Measurements from ENCODE around the gene IL23R.

GRCh38 chr1:67190942-67191341 lies 24.7 kb downstream of the IL23R start:
- TF ChIP-seq, protein P1, sequence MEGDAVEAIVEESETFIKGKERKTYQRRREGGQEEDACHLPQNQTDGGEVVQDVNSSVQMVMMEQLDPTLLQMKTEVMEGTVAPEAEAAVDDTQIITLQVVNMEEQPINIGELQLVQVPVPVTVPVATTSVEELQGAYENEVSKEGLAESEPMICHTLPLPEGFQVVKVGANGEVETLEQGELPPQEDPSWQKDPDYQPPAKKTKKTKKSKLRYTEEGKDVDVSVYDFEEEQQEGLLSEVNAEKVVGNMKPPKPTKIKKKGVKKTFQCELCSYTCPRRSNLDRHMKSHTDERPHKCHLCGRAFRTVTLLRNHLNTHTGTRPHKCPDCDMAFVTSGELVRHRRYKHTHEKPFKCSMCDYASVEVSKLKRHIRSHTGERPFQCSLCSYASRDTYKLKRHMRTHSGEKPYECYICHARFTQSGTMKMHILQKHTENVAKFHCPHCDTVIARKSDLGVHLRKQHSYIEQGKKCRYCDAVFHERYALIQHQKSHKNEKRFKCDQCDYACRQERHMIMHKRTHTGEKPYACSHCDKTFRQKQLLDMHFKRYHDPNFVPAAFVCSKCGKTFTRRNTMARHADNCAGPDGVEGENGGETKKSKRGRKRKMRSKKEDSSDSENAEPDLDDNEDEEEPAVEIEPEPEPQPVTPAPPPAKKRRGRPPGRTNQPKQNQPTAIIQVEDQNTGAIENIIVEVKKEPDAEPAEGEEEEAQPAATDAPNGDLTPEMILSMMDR (IDR thresholded peaks at IDR 0.05; ENCODE audit: borderline replicate concordance, extremely low read depth, low read length, poor library complexity, severe bottlenecking), result no peak
- no peak for TF ChIP-seq EZH2 (IDR thresholded peaks at IDR 0.05; ENCODE audit: borderline replicate concordance, low read depth, low read length, severe bottlenecking)
